H9 (cell line): ENCODE measurements around the gene LMBR1. TPM values are rescaled to one million over a fixed set of nuclear protein-coding genes. Genes with fewer than 3 reads are reported as not detected.

Experiments used
- DNase-seq: peaks from one replicate; pipeline ENCODE4 v3.0.0-alpha.2; 2017
- H2AFZ ChIP-seq: one replicate; pipeline ENCODE4 v1.6.1; 2013; ENCODE audit warnings: mild to moderate bottlenecking, low read length, control low read depth, moderate library complexity
- H2AK5ac ChIP-seq: 2 replicates; pipeline ENCODE4 v1.6.1; 2013; ENCODE audit warnings: low read length, control low read depth, mixed read lengths; ENCODE audit not compliant: insufficient read length
- H2BK120ac ChIP-seq: one replicate; pipeline ENCODE4 v1.6.1; 2013; ENCODE audit warnings: low read depth, mild to moderate bottlenecking, low read length, control low read depth, inconsistent platforms; ENCODE audit not compliant: poor library complexity, severe bottlenecking
- H2BK12ac ChIP-seq: 2 replicates; pipeline ENCODE4 v1.6.1; 2013; ENCODE audit warnings: low read length, control low read depth, mixed read lengths, low read depth; ENCODE audit not compliant: insufficient read length
- H2BK15ac ChIP-seq: 2 replicates; pipeline ENCODE4 v1.6.1; 2013; ENCODE audit warnings: low read depth, low read length, control low read depth
- H2BK20ac ChIP-seq: one replicate; pipeline ENCODE4 v1.6.1; 2013; ENCODE audit warnings: low read depth, mild to moderate bottlenecking, low read length, control low read depth, inconsistent platforms; ENCODE audit not compliant: poor library complexity, severe bottlenecking
- H2BK5ac ChIP-seq: 2 replicates; pipeline ENCODE4 v1.6.1; 2013; ENCODE audit warnings: low read length, control low read depth, mixed read lengths; ENCODE audit not compliant: insufficient read length
- H3K14ac ChIP-seq: 2 replicates; pipeline ENCODE4 v1.6.1; 2013; ENCODE audit warnings: low read length, control low read depth; ENCODE audit not compliant: insufficient read depth
- H3K18ac ChIP-seq: 2 replicates; pipeline ENCODE4 v1.6.1; 2013; ENCODE audit warnings: low read depth, mild to moderate bottlenecking, mixed read lengths, low read length, control low read depth; ENCODE audit not compliant: insufficient read length
- H3K23ac ChIP-seq: 2 replicates; pipeline ENCODE4 v1.6.1; 2013; ENCODE audit warnings: low read length, control low read depth, mixed read lengths, low read depth; ENCODE audit not compliant: insufficient read length
- H3K23me2 ChIP-seq: 2 replicates; pipeline ENCODE4 v1.6.1; 2013; ENCODE audit warnings: low read depth, mild to moderate bottlenecking, mixed read lengths, low read length, control low read depth; ENCODE audit not compliant: insufficient read length, poor library complexity, severe bottlenecking
- H3K27ac ChIP-seq: 2 replicates; pipeline ENCODE4 v1.5.1; 2013; ENCODE audit warnings: low read length, control low read depth, mixed read lengths, low read depth; ENCODE audit not compliant: insufficient read length
- H3K27me3 ChIP-seq: 2 replicates; pipeline ENCODE4 v1.6.1; 2013; ENCODE audit warnings: low read length, control low read depth, inconsistent platforms; ENCODE audit not compliant: insufficient read depth
- H3K4ac ChIP-seq: 2 replicates; pipeline ENCODE4 v1.6.1; 2013; ENCODE audit warnings: low read depth, mild to moderate bottlenecking, control low read depth, inconsistent platforms, low read length, moderate library complexity
- H3K4me1 ChIP-seq: 2 replicates; pipeline ENCODE4 v1.6.1; 2013; ENCODE audit warnings: low read length, control low read depth, inconsistent platforms; ENCODE audit not compliant: insufficient read depth
- H3K4me2 ChIP-seq: 2 replicates; pipeline ENCODE4 v1.6.1; 2013; ENCODE audit warnings: low read length, control low read depth, mixed read lengths; ENCODE audit not compliant: insufficient read length, insufficient read depth
- H3K56ac ChIP-seq: 2 replicates; pipeline ENCODE4 v1.6.1; 2013; ENCODE audit warnings: low read depth, mild to moderate bottlenecking, mixed read lengths, low read length, control low read depth; ENCODE audit not compliant: insufficient read length
- H3K79me1 ChIP-seq: 2 replicates; pipeline ENCODE4 v1.6.1; 2013; ENCODE audit warnings: low read depth, mild to moderate bottlenecking, moderate library complexity, low read length, control low read depth, inconsistent platforms; ENCODE audit not compliant: insufficient read depth, poor library complexity, severe bottlenecking
- H3K79me2 ChIP-seq: 2 replicates; pipeline ENCODE4 v1.6.1; 2013; ENCODE audit warnings: low read length, control low read depth, inconsistent platforms; ENCODE audit not compliant: insufficient read depth
- H3K9ac ChIP-seq: 2 replicates; pipeline ENCODE4 v1.6.1; 2013; ENCODE audit warnings: low read length, control low read depth, mixed read lengths; ENCODE audit not compliant: insufficient read length; ENCODE audit errors: extremely low read depth
- H3K9me3 ChIP-seq: one replicate; pipeline ENCODE4 v1.6.1; 2013; ENCODE audit warnings: low read depth, low read length, inconsistent platforms; ENCODE audit not compliant: control insufficient read depth
- H3T11ph ChIP-seq: one replicate; pipeline ENCODE4 v1.6.1; 2013; ENCODE audit warnings: mild to moderate bottlenecking, low read length, control low read depth, inconsistent platforms
- H4K20me1 ChIP-seq: one replicate; pipeline ENCODE4 v1.6.1; 2013; ENCODE audit not compliant: control insufficient read depth, insufficient read length, insufficient read depth
- H4K5ac ChIP-seq: 2 replicates; pipeline ENCODE4 v1.6.1; 2013; ENCODE audit warnings: low read depth, mild to moderate bottlenecking, mixed read lengths, low read length, control low read depth; ENCODE audit not compliant: insufficient read length
- H4K8ac ChIP-seq: replicated peaks from 2 replicates; pipeline ENCODE4 v1.6.1; 2013; ENCODE audit warnings: low read length, control low read depth, mixed read lengths, low read depth; ENCODE audit not compliant: insufficient read length
- H4K91ac ChIP-seq: 2 replicates; pipeline ENCODE4 v1.6.1; 2013; ENCODE audit warnings: low read depth, mild to moderate bottlenecking, moderate library complexity, mixed read lengths, low read length, control low read depth; ENCODE audit not compliant: insufficient read length
- H3K27ac Mint-ChIP-seq, 3 experiments: 2 replicates in 2 of 3; 3 replicates in 1 of 3; pipeline ENCODE4 v1.8.0; 2020 to 2021; ENCODE audit warnings: mixed read lengths in 3 of 3, mild to moderate bottlenecking in 1 of 3, moderate library complexity in 1 of 3
- H3K27me3 Mint-ChIP-seq: 2 replicates; pipeline ENCODE4 v1.8.0; 2021; ENCODE audit warnings: low read depth, mild to moderate bottlenecking, moderate library complexity, mixed read lengths
- H3K36me3 Mint-ChIP-seq, 3 experiments: 2 replicates in 2 of 3; 3 replicates in 1 of 3; pipeline ENCODE4 v1.8.0; 2020 to 2021; ENCODE audit warnings: low read depth in 3 of 3, mixed read lengths in 3 of 3; ENCODE audit not compliant: insufficient read depth in 1 of 3
- H3K4me1 Mint-ChIP-seq, 2 experiments: 2 replicates each; pipeline ENCODE4 v1.8.0; 2020; ENCODE audit warnings: mixed read lengths in 2 of 2
- H3K4me3 Mint-ChIP-seq, 2 experiments: 2 replicates in 1 of 2; 3 replicates in 1 of 2; pipeline ENCODE4 v1.8.0; 2020 to 2021; ENCODE audit warnings: mild to moderate bottlenecking in 2 of 2, mixed read lengths in 2 of 2, moderate library complexity in 1 of 2
- H3K9me3 Mint-ChIP-seq, 2 experiments: 2 replicates in 1 of 2; 3 replicates in 1 of 2; pipeline ENCODE4 v1.8.0; 2020; ENCODE audit warnings: mild to moderate bottlenecking in 2 of 2, mixed read lengths in 2 of 2, moderate library complexity in 1 of 2
- WGBS: extraction: QIAGEN DNeasy Blood & Tissue Kit; methylation state at CpG from one replicate; pipeline ENCODE4 v1.1.7; 2013; ENCODE audit warnings: missing lambda C conversion rate, low lambda C conversion rate, mixed read lengths; ENCODE audit not compliant: insufficient read length; ENCODE audit errors: extremely low coverage; 5-methylcytosine and 5-hydroxymethylcytosine counted together
- total RNA-seq: library from RNA; stranded (reverse); gene quantifications from 2 replicates; pipeline ENCODE4 v1.2.1, GENCODE V29; 2021
- TF ChIP-seq, protein P1 (sequence below): fragments of 200-600 bp; sonication (generic); conservative IDR thresholded peaks from 3 replicates; pipeline ENCODE4 v1.8.0; 2021; ENCODE audit warnings: antibody characterized with exemption, mild to moderate bottlenecking

The LMBR1 gene
- total RNA-seq, 1 experiment from 2014 or later: 62.3 TPM

DNA sequence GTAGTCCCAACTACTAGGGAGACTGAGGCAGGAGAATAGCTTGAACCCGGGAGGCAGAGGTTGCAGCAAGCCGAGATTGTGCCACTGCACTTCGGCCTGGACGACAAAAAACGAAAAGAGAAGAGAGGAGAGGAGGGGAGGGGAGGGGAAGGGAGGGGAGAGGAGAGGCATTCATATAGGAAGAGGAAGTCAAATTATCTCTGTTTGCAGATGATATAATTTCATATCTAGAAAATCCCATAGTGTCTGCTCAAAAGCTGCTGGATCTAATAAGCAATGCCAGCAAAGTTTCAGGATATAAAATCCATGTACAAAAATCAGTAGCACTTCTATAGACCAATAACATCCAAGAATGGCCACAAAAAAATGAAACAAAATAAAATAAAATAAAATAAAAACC is 120.3 kb downstream of the LMBR1 start:
- no peaks in the 10 kb centered on the region for H3K9me3 ChIP-seq
- no peak overlapping the region for H4K5ac ChIP-seq
- H4K91ac ChIP-seq: no peak overlapping the region
- no peak overlapping the region for H3K4ac ChIP-seq
- H2BK120ac ChIP-seq: no peak overlapping the region
- no peak overlapping the region for H3K18ac ChIP-seq
- no peaks in the 10 kb centered on the region for H4K20me1 ChIP-seq
- Mint-ChIP-seq H3K27ac (no peak overlapping the region), H3K4me3 (no peak overlapping the region), H3K36me3 (peaks cover 4 to 17% (median 5%) of the 10 kb centered on the region in 3 experiments; a peak in 5 of 7 replicates), H3K27me3 (no peaks in the 10 kb centered on the region), H3K9me3 (no peaks in the 10 kb centered on the region; a peak in 3 of 5 replicates), H3K4me1 (peaks cover 9% of the 10 kb centered on the region in 2 experiments)
- no peaks in the 10 kb centered on the region for H3K4me1 ChIP-seq
- no peak overlapping the region for H2BK20ac ChIP-seq
- no peak overlapping the region for H3K27ac ChIP-seq
- H2BK12ac ChIP-seq: no peak overlapping the region
- TF ChIP-seq, protein P1, sequence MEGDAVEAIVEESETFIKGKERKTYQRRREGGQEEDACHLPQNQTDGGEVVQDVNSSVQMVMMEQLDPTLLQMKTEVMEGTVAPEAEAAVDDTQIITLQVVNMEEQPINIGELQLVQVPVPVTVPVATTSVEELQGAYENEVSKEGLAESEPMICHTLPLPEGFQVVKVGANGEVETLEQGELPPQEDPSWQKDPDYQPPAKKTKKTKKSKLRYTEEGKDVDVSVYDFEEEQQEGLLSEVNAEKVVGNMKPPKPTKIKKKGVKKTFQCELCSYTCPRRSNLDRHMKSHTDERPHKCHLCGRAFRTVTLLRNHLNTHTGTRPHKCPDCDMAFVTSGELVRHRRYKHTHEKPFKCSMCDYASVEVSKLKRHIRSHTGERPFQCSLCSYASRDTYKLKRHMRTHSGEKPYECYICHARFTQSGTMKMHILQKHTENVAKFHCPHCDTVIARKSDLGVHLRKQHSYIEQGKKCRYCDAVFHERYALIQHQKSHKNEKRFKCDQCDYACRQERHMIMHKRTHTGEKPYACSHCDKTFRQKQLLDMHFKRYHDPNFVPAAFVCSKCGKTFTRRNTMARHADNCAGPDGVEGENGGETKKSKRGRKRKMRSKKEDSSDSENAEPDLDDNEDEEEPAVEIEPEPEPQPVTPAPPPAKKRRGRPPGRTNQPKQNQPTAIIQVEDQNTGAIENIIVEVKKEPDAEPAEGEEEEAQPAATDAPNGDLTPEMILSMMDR: no peak
- no peak overlapping the region for H2AFZ ChIP-seq
- no peak overlapping the region for H2BK15ac ChIP-seq
- H3K79me2 ChIP-seq: no peaks in the 10 kb centered on the region; the same call in 1 of the 2 replicates
- no peak overlapping the region for H3K56ac ChIP-seq
- H3K79me1 ChIP-seq: no peaks in the 10 kb centered on the region
- H3K23ac ChIP-seq: no peak overlapping the region
- no peaks in the 10 kb centered on the region for H3K23me2 ChIP-seq
- DNase-seq: no peak
- no peak overlapping the region for H3T11ph ChIP-seq
- no CpG with 5 or more reads among the region's 5 CpGs for WGBS
- H2AK5ac ChIP-seq: no peak overlapping the region
- H3K4me2 ChIP-seq: no peak overlapping the region
- H3K27me3 ChIP-seq: no peaks in the 10 kb centered on the region
- H2BK5ac ChIP-seq: no peak overlapping the region
- no peak overlapping the region for H3K14ac ChIP-seq
- no peak overlapping the region for H3K9ac ChIP-seq
- no peak overlapping the region for H4K8ac ChIP-seq
